GM18505 (cell line): ENCODE data around the gene TTLL10.

Source experiments
- ATAC-seq: cut with Tn5 transposase; IDR thresholded peaks from one replicate; pipeline ENCODE4 v1.9.1; 2021; ENCODE audit not compliant: unreplicated experiment
- POLR2A ChIP-seq: IDR thresholded peaks from 4 replicates; pipeline ENCODE4 v1.6.1; 2011; ENCODE audit warnings: borderline replicate concordance; ENCODE audit not compliant: insufficient read depth, insufficient read length; ENCODE audit errors: extremely low read depth

Gene TTLL10

DNA sequence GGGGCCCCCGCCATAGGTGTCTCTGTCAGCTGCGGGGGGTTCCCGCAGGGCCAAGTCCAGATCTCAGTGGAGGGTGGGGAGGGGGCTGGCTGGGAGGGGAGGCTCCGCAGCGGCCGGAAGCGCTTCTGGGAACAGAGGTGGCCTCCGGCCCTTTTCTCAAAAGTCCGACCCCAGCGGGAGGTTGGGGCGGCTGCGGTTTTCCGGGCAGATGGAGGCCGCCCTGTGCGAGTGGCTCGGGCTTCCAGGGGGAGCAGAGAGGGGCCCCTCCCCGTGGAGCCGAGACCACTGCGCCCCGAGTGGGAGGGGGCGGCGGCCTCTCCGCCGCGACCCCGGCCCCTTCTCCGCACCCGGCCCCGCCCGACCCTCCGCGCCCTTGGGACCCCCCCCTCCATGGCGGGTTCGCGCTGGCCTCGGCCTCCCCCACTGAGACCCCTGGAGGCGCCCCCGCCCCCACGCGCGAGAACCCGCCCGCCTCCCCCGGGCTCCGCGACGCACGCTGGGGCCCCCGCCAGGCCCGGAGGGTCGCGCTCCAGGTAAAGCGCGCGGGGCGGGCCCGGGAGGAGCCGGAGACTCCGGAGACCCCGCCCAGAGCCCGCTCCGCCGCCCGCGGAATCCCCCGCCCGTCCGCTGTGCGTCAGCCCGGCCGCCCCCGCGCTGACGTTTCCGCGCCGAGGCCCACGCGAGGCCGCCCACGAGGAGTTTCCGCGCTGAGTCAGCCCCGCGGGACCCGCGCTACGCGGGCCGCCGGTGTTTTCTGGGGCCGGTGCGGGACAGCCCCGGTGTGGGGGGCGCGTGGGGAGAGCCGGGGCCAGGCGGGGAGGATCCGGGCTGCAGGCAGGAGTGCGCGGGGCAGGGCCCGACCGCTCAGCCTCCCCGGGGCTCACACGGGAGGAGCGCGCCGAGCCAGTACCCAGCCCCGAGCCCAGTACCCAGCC lies 27.5 kb downstream of the TTLL10 start:
- no peak for TF ChIP-seq POLR2A
- peak; percentile 51 for ATAC-seq

DNA sequence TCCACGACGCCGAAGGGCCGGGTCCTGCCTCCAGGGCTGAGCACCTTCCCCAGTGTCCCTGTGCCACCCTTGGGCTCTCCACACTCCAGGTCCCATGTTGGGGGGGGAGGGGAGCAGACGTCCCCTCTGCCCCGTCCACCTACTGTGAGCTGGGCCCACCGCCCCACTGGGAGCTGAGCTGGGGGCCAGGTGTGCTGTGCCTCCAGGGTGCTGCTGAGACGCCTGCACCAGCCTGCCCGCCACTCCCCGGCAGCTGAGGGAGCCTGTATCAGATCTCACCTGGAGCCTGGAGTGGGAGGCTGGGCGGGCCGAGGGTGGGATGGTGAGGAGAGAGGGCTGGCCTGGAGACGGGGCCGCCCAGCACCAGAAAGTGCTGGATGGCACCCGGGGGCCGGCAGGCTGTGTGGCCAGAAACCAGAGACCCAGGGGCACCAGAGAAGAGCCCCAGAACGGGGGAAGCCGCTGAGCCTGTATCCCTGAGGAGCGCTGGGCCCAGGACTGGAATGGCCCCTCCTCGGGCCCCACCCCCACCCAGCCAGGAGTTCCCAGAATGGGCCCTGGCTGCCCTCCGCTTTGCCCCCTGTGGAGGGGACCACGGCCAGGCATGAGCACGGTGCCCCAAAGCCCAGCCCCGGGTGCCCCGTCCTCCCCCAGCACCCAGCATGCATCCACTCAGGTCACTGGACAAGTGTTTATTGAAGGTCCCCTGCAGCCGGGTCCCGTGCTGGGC lies 29.3 kb downstream of the TTLL10 start:
- no peak for ATAC-seq
- no peak for TF ChIP-seq POLR2A

DNA sequence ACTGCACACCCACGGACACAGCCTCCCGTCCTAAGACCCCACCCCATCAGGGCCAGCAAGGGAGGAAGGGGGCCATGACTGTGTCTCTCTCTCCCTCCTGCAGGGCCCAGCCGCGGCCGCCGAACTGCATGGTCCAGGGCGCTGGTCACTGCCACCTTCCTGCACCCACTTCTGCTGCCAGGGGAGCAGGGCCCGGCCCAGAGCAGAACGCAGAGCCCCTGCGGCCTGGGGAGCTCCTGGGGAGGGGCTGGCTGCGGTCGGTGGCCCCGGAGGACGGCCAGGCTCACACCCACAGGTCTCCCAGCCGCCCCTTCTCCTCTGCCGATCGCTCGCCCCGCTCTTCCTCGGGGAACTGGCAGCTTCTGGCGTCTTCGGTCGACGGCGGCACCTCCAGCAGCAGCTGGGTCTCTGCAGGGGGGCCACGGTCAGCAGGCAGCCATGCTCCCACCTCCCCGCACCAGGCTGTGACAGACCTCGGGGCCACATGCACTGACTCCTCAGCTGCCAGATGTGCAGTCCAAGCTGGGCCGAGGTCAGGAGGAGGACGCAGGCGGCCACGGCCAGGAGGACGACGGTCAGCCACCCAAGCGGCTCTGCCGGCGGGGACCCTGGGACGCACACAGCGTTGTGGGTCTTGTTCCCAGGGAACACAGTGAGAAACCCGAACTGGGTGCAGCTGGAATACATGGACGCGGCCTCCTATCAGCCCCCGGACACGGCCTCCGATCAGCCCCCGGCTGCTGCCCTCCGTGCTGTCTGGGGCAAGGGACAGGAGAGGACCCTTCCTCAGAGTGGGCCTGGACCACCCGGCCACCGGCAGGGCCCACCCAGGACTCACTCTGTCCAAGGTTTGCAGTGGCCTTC lies 30.1 kb downstream of the TTLL10 start:
- no peak for TF ChIP-seq POLR2A
- no peak for ATAC-seq

DNA sequence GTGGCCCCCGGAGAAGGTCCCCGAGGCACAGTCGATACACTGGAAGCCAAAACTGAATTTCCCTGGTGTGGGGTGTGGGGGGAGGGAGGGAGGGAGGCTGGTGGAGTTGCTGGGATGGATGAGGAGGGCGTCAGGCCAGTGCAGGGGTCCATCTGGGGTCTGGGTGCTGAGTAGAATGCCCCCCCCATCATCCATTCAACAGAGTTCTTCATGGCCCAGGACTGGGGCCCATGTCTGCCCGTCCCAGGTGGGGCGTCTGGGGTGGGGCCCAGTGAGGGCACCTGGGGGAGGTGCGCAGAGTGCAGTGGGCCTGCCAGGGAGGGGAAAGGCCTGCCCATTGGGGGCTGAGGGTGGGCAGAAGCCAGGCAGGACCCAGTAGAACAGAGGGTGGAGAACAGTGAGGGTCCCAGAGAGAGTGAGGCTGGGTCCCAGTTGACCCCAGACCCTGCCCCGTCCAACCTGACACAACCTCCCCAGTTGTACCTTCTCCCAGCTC lies 30.8 kb downstream of the TTLL10 start:
- TF ChIP-seq POLR2A = no peak
- ATAC-seq = no peak

DNA sequence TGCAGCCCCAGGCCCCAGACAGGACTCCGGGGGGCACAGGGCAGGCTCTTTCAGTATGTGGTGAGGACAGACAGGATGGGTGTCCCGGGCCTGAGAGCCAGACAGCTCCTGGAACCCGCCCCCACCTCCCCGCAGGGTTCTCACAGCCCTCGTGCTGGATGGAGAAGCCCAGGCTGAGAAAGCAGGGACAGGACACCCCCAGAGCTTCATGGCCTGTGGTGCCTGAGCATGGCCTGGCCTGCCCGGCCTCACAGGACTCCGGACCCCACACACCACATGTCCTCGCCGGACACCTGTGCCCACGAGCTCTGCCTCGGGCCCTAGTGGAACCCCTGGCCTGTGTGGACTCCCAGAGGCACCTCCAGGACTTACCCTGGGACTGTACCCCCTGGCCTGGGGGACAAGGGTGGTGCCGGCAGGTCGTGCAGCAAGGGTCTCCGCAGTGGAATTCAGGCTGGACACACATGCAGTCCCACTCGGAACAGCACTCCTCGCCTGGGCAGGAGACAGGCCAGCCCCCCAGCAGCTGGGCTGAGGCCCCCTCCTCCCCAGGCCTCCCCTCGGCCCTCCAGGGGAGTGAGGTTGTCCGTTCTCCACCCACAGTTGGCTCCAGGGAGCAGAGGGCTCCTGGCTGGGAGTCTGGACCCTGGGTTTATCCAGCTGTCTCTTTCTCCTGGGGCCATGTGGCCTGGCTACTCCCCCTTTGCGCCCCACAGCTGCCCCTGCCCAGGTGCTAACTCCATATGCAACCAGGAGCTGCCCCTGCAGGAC lies 31.5 kb downstream of the TTLL10 start:
- ATAC-seq = no peak
- TF ChIP-seq POLR2A = no peak

DNA sequence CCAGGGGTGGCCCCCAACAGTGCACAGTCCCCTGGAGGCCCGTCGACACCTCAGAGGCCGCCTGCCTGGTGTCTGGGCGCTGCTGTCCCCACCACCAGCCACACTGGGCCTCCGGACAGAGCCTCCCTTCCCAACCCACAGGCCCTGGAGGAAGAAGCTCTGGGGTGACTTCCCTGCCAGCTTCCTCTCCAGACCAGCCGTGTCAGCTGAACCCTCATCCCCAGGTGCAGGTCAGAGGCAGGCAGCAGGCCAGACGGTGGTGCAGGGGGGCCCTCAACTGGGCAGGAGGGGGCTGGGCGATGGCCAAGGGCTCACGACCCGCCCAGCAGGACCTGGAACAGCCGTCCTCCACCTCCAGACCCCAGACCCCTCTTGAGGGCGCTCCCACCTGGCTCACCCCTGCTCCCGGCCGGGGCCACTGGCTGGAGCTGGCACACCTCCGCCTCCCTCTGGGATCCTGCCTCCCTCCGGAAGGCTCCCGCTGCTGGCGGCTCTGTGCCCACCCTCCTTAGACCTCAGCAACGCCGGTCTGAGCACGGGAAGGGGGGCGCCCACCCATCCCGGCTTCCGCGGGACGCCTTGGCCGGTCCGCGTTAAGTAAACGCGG lies 32.2 kb downstream of the TTLL10 start:
- ATAC-seq = no peak
- TF ChIP-seq POLR2A = no peak

DNA sequence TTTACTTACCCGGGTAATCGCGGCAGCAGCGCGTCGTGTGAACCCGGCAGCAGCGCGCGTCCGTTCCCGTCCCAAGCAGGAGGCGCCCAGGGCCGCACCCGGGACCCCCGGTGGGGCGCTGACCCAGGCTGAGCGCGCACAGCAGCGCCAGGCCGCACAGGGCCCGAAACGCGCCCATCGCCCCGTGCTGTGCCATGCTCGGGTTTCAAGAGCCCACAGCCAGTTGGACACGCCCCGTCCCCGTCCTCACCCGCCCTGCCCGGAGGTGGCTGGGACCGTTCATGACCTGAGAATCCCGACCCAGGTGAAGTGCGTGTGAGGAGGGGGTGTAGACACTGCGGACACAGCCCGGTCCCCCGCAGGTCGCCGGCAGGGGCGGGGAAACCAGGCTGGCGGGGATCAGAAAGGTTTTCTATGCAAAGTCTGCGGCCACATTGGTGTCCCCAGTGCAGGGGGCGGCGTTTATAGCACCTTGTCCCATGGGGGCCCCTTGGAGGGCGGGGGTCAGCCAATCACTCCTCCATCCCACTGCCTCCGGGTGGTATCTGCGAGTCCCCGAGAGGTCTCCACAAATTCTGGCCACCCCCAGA lies 32.8 kb downstream of the TTLL10 start, which contains the start of gene TNFRSF18:
TNFRSF18 (minus strand) TSS at position 217 of the 590 bp plus-strand sequence; CDS start at position 196, 21 bp downstream.
- no peak for ATAC-seq
- TF ChIP-seq POLR2A = no peak

DNA sequence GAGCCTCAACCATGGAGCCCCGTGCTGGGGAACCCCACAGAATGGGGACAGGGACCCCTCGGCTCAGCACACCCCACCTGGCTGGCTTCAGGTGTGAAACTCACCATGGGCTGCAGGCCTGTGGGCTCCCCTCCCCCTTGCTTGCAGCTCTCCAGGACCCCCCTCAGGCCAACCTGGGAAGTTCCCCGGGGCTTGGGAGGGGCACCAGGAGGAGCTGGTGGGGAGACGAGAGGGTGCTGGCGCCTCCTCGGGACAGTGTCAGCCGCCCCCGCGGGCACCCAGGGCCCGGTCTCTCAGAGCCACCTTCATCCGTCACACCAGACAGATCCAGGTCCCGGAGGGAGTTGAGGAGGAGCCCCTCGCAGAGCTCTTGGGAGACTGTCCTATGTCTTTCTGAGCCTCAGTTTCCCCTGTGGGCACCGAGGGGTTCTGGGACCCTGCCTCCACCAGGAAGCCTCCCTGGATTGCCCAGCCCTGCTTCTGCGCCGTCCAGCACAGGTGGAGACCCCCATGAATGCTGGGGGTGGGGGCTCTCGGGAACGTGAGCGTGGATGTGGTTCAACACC lies 33.4 kb downstream of the TTLL10 start:
- ATAC-seq = no peak
- no peak for TF ChIP-seq POLR2A

DNA sequence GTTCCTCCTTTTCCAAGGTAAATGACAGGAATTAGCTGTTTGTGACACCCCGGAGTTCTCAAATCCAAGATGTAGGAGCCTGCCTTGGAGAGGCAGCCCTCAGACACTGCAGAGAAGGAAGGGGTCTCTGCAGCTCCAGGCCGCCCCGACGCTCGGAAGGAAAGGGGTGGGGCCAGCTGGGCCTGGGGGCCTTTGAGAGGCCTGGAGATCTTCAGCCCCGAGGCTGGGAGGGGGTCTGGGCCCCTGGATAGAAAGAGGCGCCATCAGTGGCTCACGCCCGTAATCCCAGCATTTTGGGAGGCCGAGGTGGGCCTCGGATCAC lies 33.9 kb downstream of the TTLL10 start:
- no peak for ATAC-seq
- TF ChIP-seq POLR2A = no peak

DNA sequence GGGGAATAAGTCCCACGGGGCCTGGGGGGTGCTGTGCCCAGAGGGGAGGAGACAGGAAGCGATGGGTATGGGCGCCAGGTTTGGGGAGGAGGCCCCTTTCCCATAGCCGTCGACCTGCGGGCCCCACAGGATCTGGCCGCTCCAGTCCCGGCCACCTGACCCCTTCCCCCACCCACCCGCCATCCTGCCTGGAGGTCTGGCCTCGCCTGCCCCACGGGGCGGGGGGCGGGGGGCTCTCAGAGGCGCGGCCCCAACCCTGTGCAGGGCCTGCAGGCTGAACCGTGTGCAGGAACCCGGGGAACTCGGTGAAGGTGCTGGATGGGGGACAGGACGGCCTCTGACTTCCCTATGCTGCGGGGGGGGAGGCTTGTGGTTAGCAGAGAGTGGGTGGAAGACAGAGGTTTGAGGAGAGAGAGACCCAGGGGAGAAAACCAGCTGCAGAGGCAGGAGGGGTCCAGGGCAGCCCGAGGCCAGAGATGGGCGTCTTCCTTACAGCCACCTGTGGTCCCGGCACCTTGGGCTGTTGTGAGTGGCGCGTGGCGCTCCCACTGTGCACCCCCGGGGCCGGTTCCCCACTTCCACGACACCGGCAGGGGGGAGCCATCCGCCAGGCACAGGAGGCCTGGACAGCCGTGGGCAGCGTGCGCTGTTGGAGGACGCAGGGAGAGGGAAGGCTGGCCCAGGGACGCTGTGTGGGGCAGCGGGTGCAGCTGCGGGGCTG lies 35.2 kb downstream of the TTLL10 start:
- no peak for ATAC-seq

More for the DNA sequence above, 35.2 kb downstream of the TTLL10 start:
- TF ChIP-seq POLR2A = no peak
